Endothelial cell of umbilical vein (primary cell): Measurements from ENCODE around the gene EIF2D. TPM values are rescaled to one million over a fixed set of nuclear protein-coding genes. Genes with fewer than 3 reads are reported as not detected.

Experiments used
- BruUV-seq: library from RNA; stranded (reverse); fragments of 400-500 nt; replicated peaks from 2 replicates; lab custom pipeline; 2021; lab: Mats Ljungman, UMichigan
- CTCF ChIA-PET: fragments of 300-600, 350-600 bp; sonication (Branson Sonifier 250); formaldehyde crosslinking; loops from one replicate; lab custom pipeline; 2021; ENCODE audit warnings: antibody characterized with exemption, inconsistent platforms; lab: Charles Lee
- POLR2A ChIA-PET: fragments of 300-600, 350-600 bp; sonication (Branson Sonifier 250); formaldehyde crosslinking; loops from one replicate; lab custom pipeline; 2021; ENCODE audit warnings: antibody characterized with exemption, inconsistent platforms; lab: Charles Lee
- DNase-seq: peaks from one replicate; pipeline ENCODE4 v3.0.0-alpha.2; 2011; ENCODE audit warnings: low read depth, low spot score
- FAIRE-seq: peaks from 2 replicates; lab custom pipeline; 2011; peaks lifted over from hg19 to GRCh38; lab: Jason Lieb, UNC
- H2AFZ ChIP-seq: 2 replicates; pipeline ENCODE4 v1.6.0; 2012; ENCODE audit warnings: low read depth, low read length, control low read depth, inconsistent platforms
- H3K27ac ChIP-seq: 2 replicates; pipeline ENCODE4 v1.5.1; 2011; ENCODE audit warnings: low read depth, mild to moderate bottlenecking, control low read depth, low read length, moderate library complexity; ENCODE audit not compliant: insufficient read depth
- H3K27me3 ChIP-seq, 2 experiments: 2 replicates each; pipeline versions ENCODE4 v1.6.0 to v1.6.1; 2011; ENCODE audit warnings: low read length in 2 of 2, mixed read lengths in 1 of 2; ENCODE audit not compliant: control insufficient read depth in 2 of 2, insufficient read depth in 2 of 2
- H3K36me3 ChIP-seq, 2 experiments: 2 replicates in 1 of 2; 3 replicates in 1 of 2; pipeline ENCODE4 v1.5.1; 2011; ENCODE audit warnings: low read length in 2 of 2, mild to moderate bottlenecking in 1 of 2, moderate library complexity in 1 of 2; ENCODE audit not compliant: control insufficient read depth in 2 of 2, insufficient read depth in 2 of 2; ENCODE audit errors: extremely low read depth in 1 of 2
- H3K4me1 ChIP-seq: 3 replicates; pipeline ENCODE4 v1.5.1; 2011; ENCODE audit warnings: mild to moderate bottlenecking, low read length; ENCODE audit not compliant: control insufficient read depth, insufficient read depth; ENCODE audit errors: extremely low read depth
- H3K4me2 ChIP-seq: 2 replicates; pipeline ENCODE4 v1.6.1; 2011; ENCODE audit warnings: low read length, control low read depth, mixed read lengths; ENCODE audit not compliant: insufficient read depth
- H3K4me3 ChIP-seq, 3 experiments: fragments of 200-600 bp in 1 of 3; sonication (generic), shearing (Covaris generic) in 1 of 3; replicated peaks in 1 of 3; 2 replicates each; pipeline ENCODE4 v1.5.1; 2011 to 2016; ENCODE audit warnings: control low read depth in 3 of 3, low read length in 3 of 3, mild to moderate bottlenecking in 2 of 3, inconsistent platforms in 1 of 3, low read depth in 1 of 3, moderate library complexity in 1 of 3; ENCODE audit not compliant: insufficient read depth in 1 of 3
- H3K79me2 ChIP-seq: 2 replicates; pipeline ENCODE4 v1.6.0; 2012; ENCODE audit warnings: low read length, inconsistent platforms; ENCODE audit not compliant: control insufficient read depth, insufficient read depth
- H3K9ac ChIP-seq: replicated peaks from 2 replicates; pipeline ENCODE3; 2011; ENCODE audit warnings: low read length, control low read depth; ENCODE audit not compliant: insufficient read depth; ENCODE audit errors: extremely low read depth
- H3K9me1 ChIP-seq: replicated peaks from 3 replicates; pipeline ENCODE4 v1.6.0; 2011; ENCODE audit warnings: mild to moderate bottlenecking, low read length; ENCODE audit not compliant: control insufficient read depth, insufficient read depth; ENCODE audit errors: extremely low read depth
- H3K9me3 ChIP-seq: replicated peaks from 2 replicates; pipeline ENCODE4 v1.5.1; 2012; ENCODE audit warnings: low read length, inconsistent platforms; ENCODE audit not compliant: control insufficient read depth, insufficient read depth
- H4K20me1 ChIP-seq: replicated peaks from 2 replicates; pipeline ENCODE3; 2011; ENCODE audit warnings: mild to moderate bottlenecking, low read length; ENCODE audit not compliant: control insufficient read depth, insufficient read depth; ENCODE audit errors: extremely low read depth
- EZH2 ChIP-seq: IDR thresholded peaks from 2 replicates; pipeline ENCODE4 v1.6.1; 2012; ENCODE audit warnings: borderline replicate concordance, low read depth, mild to moderate bottlenecking, moderate library complexity, low read length, inconsistent platforms; ENCODE audit not compliant: severe bottlenecking
- FOS ChIP-seq: IDR thresholded peaks from 2 replicates; pipeline ENCODE4 v1.6.1; 2011; ENCODE audit warnings: mild to moderate bottlenecking, low read length, moderate library complexity, borderline replicate concordance; ENCODE audit not compliant: insufficient read depth
- GATA2 ChIP-seq: IDR thresholded peaks from 2 replicates; pipeline ENCODE4 v1.7.0; 2011; ENCODE audit warnings: low read depth, mild to moderate bottlenecking, moderate library complexity, mixed read lengths, low read length; ENCODE audit not compliant: insufficient read length, insufficient read depth
- JUN ChIP-seq: IDR thresholded peaks from 2 replicates; pipeline ENCODE4 v1.6.1; 2011; ENCODE audit warnings: borderline replicate concordance, low read depth; ENCODE audit not compliant: insufficient read length, insufficient read depth
- MAX ChIP-seq: IDR thresholded peaks from 2 replicates; pipeline ENCODE4 v1.6.1; 2011; ENCODE audit not compliant: insufficient read depth, insufficient read length
- MYC ChIP-seq: IDR thresholded peaks from one replicate; pipeline ENCODE4 v1.6.1; 2011; ENCODE audit warnings: mild to moderate bottlenecking, low read depth, low read length
- POLR2A ChIP-seq: IDR thresholded peaks from 2 replicates; pipeline ENCODE4 v1.6.1; 2012; ENCODE audit warnings: low read depth, mild to moderate bottlenecking, control low read depth, low read length
- POLR2AphosphoS5 ChIP-seq: IDR thresholded peaks from 2 replicates; pipeline ENCODE4 v1.6.1; 2012; ENCODE audit warnings: low read depth, mild to moderate bottlenecking, control low read depth, low read length, moderate library complexity; ENCODE audit not compliant: insufficient read depth
- dilution Hi-C: fragments of 300-500 bp; cut with MboI; formaldehyde crosslinking; loops from one replicate; pipeline ENCODE4 v1.15.0; 2019; ENCODE audit warnings: low sequenced_read_pairs; ENCODE audit not compliant: extremely low pct_ligation_motif_present
- intact Hi-C: fragments of 100-400 bp; cut with micrococcal nuclease; formaldehyde crosslinking; loops from one replicate; pipeline ENCODE4 v1.10.0; 2022
- polyA plus RNA-seq, 4 experiments: library from polyadenylated mRNA; depleted of rRNA in 3 of 4; stranded (reverse) in 3 of 4; unstranded in 1 of 4; fragments of >200 nt; gene quantifications; 2 replicates each; pipeline versions ENCODE4 v1.2.1 to v1.2.3, GENCODE V29; 2011 to 2012; ENCODE audit warnings: missing spikeins in 1 of 4
- total RNA-seq: library from RNA; stranded (reverse); gene quantifications from 2 replicates; pipeline ENCODE4 v1.2.3, GENCODE V29; 2021
- TF ChIP-seq, protein P1 (sequence below), 2 donors: IDR thresholded peaks; 1 replicate in 1 of 2; 2 replicates in 1 of 2; pipeline ENCODE4 v1.5.1; 2011; ENCODE audit warnings: low read length in 2 of 2, mild to moderate bottlenecking in 2 of 2, moderate library complexity in 2 of 2, control low read depth in 1 of 2, inconsistent platforms in 1 of 2, low read depth in 1 of 2; ENCODE audit not compliant: insufficient read depth in 1 of 2; ENCODE audit errors: extremely low read depth in 1 of 2

EIF2D gene
- total and polyA plus RNA-seq, 2 donors (not counting 3 experiments of a cell fraction or from before 2014, with no cell fraction given): 48.0 to 54.1 TPM

GRCh38 chr1:206577626-206578025 lies 34.6 kb downstream of the EIF2D start:
- Histone ChIP-seq H3K27ac (no peak overlapping the region), H3K27me3 (no peaks in the 10 kb centered on the region), H3K9ac (no peak overlapping the region), H3K79me2 (no peaks in the 10 kb centered on the region), H3K4me3 (no peak overlapping the region), H3K4me2 (no peak overlapping the region), H4K20me1 (no peaks in the 10 kb centered on the region), H3K36me3 (no peaks in the 10 kb centered on the region), H2AFZ (no peak overlapping the region), H3K9me1 (no peaks in the 10 kb centered on the region), H3K9me3 (no peaks in the 10 kb centered on the region), H3K4me1 (peaks cover 23% of the 10 kb centered on the region)
- no peak for TF ChIP-seq GATA2
- TF ChIP-seq, protein P1, sequence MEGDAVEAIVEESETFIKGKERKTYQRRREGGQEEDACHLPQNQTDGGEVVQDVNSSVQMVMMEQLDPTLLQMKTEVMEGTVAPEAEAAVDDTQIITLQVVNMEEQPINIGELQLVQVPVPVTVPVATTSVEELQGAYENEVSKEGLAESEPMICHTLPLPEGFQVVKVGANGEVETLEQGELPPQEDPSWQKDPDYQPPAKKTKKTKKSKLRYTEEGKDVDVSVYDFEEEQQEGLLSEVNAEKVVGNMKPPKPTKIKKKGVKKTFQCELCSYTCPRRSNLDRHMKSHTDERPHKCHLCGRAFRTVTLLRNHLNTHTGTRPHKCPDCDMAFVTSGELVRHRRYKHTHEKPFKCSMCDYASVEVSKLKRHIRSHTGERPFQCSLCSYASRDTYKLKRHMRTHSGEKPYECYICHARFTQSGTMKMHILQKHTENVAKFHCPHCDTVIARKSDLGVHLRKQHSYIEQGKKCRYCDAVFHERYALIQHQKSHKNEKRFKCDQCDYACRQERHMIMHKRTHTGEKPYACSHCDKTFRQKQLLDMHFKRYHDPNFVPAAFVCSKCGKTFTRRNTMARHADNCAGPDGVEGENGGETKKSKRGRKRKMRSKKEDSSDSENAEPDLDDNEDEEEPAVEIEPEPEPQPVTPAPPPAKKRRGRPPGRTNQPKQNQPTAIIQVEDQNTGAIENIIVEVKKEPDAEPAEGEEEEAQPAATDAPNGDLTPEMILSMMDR (IDR thresholded peaks at IDR 0.05; ENCODE audit: extremely low read depth in 1 of 2, insufficient read depth in 1 of 2, low read depth in 1 of 2, low read length in 2 of 2): no peak
- no peak for TF ChIP-seq MYC
- no peak for TF ChIP-seq EZH2
- TF ChIP-seq POLR2AphosphoS5: no peak
- no peak for TF ChIP-seq MAX
- TF ChIP-seq FOS: no peak
- TF ChIP-seq POLR2A: no peak
- TF ChIP-seq JUN: no peak
- BruUV-seq: no TSS peak
- POLR2A ChIA-PET: no interaction called here
- DNase-seq (no peak), FAIRE-seq (no peak)
- CTCF ChIA-PET: interaction anchor here (1.1 to 16.8 kb wide), 6 partner anchors 13 to 108 kb away, joined by 3 to 427 read pairs (median 5); partner anchors contain the start of gene IKBKE
- dilution Hi-C loops (no loop called here), intact Hi-C loops (loop anchor here (2.0 kb wide), 1 partner anchor 21 kb away; no protein-coding TSS in a partner anchor)
